Measurements from ENCODE around the gene ZNF346. TPM values are rescaled to one million over a fixed set of nuclear protein-coding genes. Genes with fewer than 3 reads are reported as not detected.

ZNF346 gene
- total and polyA plus RNA-seq, 10 of the 15 experiments (the other 5 are each of a cell fraction or from before 2014, with no cell fraction given): 6.5 to 30.2 (median 24.0) TPM

- RAD21 ChIA-PET (ENCODE audit: unreplicated experiment): interaction anchor here (1.1 kb wide), 1 partner anchor 437 kb away, joined by 4 read pairs; no protein-coding TSS in a partner anchor
- BruUV-seq (replicated peaks): no TSS peak
- ATAC-seq (no peak; the same call in 2 of the 3 replicates), DNase-seq (ENCODE audit: low read depth, low spot score) (no peak), FAIRE-seq (no peak)
- WGBS (ENCODE audit: insufficient coverage, insufficient replicate concordance, low lambda C conversion rate, missing lambda C conversion rate): 22% methylated on average over 6 of the region's 6 CpGs
- in situ Hi-C loops (cut with MboI) (no loop called here), intact Hi-C loops (cut with micrococcal nuclease; ENCODE audit: unreplicated experiment) (no loop called here)
- Histone ChIP-seq H3K79me2 (ENCODE audit: control insufficient read depth, insufficient read depth, low read length) (no peaks in the 10 kb centered on the region), H3K4me3 (no peak overlapping the region), H3K9me3 (replicated peaks; ENCODE audit: control insufficient read depth, insufficient read depth, low read length) (no peaks in the 10 kb centered on the region), H2AFZ (ENCODE audit: control insufficient read depth, low read depth, low read length) (no peak overlapping the region), H3K27ac (ENCODE audit: control insufficient read depth, insufficient read depth) (no peak overlapping the region), H3K27me3 (replicated peaks in 1 of 2; ENCODE audit: control insufficient read depth in 2 of 2, insufficient read depth in 2 of 2, low read length in 1 of 2) (no peaks in the 10 kb centered on the region; a peak in 1 of 4 replicates), H3K4me1 (ENCODE audit: control insufficient read depth, insufficient read depth, low read length) (no peaks in the 10 kb centered on the region), H3K9ac (ENCODE audit: control insufficient read depth, insufficient read depth, low read length) (no peak overlapping the region), H3K4me2 (ENCODE audit: control insufficient read depth, insufficient read depth) (no peak overlapping the region), H3K36me3 (ENCODE audit: control insufficient read depth in 2 of 2, insufficient read depth in 2 of 2, low read length in 1 of 2) (no peaks in the 10 kb centered on the region), H4K20me1 (ENCODE audit: control insufficient read depth, insufficient read depth) (no peaks in the 10 kb centered on the region)
- POLR2A ChIA-PET: interaction anchor here (0.6 kb wide), 1 partner anchor 98 kb away, joined by 3 read pairs; no protein-coding TSS in a partner anchor
- TF ChIP-seq CBX5 (IDR thresholded peaks at IDR 0.05; ENCODE audit: low read depth): no peak
- no peak for TF ChIP-seq ZNF207 (IDR thresholded peaks at IDR 0.05; ENCODE audit: borderline replicate concordance)
- TF ChIP-seq NRF1 (conservative IDR thresholded peaks at IDR 0.05; ENCODE audit: low read depth, low read length): no peak
- no peak for TF ChIP-seq ZZZ3 (IDR thresholded peaks at IDR 0.05; ENCODE audit: control insufficient read depth, insufficient read length, low read depth)
- TF ChIP-seq SRF (IDR thresholded peaks at IDR 0.05; ENCODE audit: low read depth in 2 of 2, low read length in 2 of 2): no peak
- no peak for TF ChIP-seq ZNF217 (IDR thresholded peaks at IDR 0.05)
- TF ChIP-seq POU2F2 (IDR thresholded peaks at IDR 0.05; ENCODE audit: borderline replicate concordance, low read depth, low read length): no peak
- no peak for TF ChIP-seq RUNX3 (IDR thresholded peaks at IDR 0.05; ENCODE audit: low read length)
- no peak for TF ChIP-seq USF2 (IDR thresholded peaks at IDR 0.05; ENCODE audit: borderline replicate concordance, low read depth, low read length)
- no peak for TF ChIP-seq SREBF2 (IDR thresholded peaks at IDR 0.05; ENCODE audit: low read length)
- TF ChIP-seq NKRF (conservative IDR thresholded peaks at IDR 0.05): no peak
- no peak for TF ChIP-seq IKZF2 (IDR thresholded peaks at IDR 0.05)
- TF ChIP-seq PAX5 (IDR thresholded peaks at IDR 0.05; ENCODE audit: borderline replicate concordance, low read depth, low read length): no peak
- TF ChIP-seq RB1 (IDR thresholded peaks at IDR 0.05; ENCODE audit: borderline replicate concordance): no peak
- no peak for TF ChIP-seq REST (IDR thresholded peaks at IDR 0.05; ENCODE audit: low read depth, low read length)
- TF ChIP-seq SUZ12 (IDR thresholded peaks at IDR 0.05; ENCODE audit: unreplicated experiment): no peak
- CTCF ChIA-PET: interaction anchor here (1.3 to 1.8 kb wide), 2 partner anchors 14 to 437 kb away, joined by 4 to 7 read pairs; no protein-coding TSS in a partner anchor
- SMC1A ChIA-PET (ENCODE audit: uncharacterized antibody, unreplicated experiment): no interaction called here
These were observed 75.6 kb downstream of the ZNF346 start for GRCh38 chr5:177098120-177098469.
